ENCODE measurements around the gene SCARF1. TPM values are rescaled to one million over a fixed set of nuclear protein-coding genes. Genes with fewer than 3 reads are reported as not detected.
"Not testable (repeated sequence)": the region's sequence is repeated elsewhere in the genome, so short reads cannot be mapped to it uniquely, and the experiment has no call there.

Gene SCARF1
- total RNA-seq, 1 donor = 1.3 TPM

DNA sequence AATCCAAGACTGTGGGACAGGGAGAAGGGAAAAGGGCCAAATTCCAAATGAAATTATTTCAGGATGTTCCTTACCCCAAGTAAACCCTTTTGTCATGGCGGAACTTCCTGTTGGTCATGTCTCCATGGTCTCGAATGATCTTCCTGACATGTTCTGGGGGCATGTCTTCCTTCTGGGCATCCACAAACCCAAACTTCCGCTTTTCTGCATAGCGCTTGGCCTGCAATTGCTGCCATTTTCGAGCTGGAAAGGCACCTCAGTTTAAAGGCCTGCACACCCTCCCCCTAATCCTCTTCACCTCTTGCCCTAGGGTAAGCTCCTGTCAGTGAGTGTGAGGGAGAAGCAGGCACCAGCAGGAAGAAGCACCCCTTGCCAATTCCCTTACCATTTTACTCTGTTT lies 37.9 kb upstream of the SCARF1 start:
- TF ChIP-seq, protein P1, sequence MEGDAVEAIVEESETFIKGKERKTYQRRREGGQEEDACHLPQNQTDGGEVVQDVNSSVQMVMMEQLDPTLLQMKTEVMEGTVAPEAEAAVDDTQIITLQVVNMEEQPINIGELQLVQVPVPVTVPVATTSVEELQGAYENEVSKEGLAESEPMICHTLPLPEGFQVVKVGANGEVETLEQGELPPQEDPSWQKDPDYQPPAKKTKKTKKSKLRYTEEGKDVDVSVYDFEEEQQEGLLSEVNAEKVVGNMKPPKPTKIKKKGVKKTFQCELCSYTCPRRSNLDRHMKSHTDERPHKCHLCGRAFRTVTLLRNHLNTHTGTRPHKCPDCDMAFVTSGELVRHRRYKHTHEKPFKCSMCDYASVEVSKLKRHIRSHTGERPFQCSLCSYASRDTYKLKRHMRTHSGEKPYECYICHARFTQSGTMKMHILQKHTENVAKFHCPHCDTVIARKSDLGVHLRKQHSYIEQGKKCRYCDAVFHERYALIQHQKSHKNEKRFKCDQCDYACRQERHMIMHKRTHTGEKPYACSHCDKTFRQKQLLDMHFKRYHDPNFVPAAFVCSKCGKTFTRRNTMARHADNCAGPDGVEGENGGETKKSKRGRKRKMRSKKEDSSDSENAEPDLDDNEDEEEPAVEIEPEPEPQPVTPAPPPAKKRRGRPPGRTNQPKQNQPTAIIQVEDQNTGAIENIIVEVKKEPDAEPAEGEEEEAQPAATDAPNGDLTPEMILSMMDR (IDR thresholded peaks at IDR 0.05; ENCODE audit: insufficient read depth, low read depth, low read length) = no peak
- peak overlapping the region; percentile 78 for H3K4me3 ChIP-seq (ENCODE audit: low read depth, low read length)
- DNase-seq (ENCODE audit: low read depth) = no peak

DNA sequence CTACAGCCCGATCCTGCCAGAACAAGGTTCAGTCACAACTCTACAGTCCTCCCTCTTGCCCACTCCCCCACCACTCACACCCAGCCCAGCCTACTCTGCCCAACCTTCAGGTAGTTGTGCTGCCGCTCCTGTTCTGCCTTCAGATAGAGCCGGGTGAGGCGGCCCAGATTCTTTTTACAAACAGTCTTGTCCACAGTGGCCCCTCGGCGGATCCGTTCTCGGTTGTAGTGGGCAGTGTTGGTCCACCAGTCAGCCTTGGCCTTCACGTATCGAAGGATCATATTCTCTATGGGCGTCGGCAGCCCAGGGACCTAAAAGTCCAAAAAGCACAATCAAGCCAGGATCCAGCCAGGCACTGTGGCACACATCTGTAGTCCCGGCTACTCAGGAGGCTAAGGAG lies 30.9 kb upstream of the SCARF1 start:
- H3K4me3 ChIP-seq (ENCODE audit: low read depth, low read length) = no peak overlapping the region
- TF ChIP-seq, protein P1 (IDR thresholded peaks at IDR 0.05; ENCODE audit: insufficient read depth, low read depth, low read length) = no peak
- DNase-seq (ENCODE audit: low read depth) = no peak

DNA sequence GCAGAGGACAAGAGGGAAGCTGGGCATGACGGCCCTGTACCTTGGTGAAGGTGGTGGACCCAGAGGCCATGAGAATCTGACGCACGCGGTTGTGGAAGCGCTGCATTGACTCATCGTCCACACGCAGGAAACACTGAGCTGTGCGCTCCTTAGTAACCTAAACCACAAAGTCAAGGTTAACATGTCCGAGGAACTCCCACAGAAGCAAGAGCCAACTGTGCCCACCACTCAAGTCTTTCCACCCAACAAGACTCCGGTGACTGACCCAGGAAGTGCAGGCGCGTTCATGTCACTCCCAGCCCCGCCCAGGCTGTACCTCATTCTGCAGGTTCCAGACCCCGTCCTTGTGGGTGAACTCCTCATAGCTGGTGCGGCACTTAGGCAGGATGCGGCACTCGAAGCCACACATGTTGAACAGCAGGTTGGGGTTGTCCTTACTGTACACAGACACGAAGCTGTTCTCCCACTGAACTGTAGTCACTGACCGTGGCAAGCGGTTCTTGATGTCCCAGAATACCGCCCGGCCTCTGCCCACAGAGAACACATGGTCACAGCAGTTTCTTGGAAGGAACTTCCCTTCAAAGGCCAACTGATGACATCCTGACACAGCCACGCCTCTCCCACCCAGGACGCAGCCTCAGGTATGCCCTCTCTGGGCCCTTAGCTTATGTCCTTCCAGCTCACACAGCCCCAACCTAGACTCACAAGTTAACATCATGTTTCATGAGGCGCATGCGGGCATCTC lies 27.7 kb upstream of the SCARF1 start:
- DNase-seq (ENCODE audit: low read depth) = no peak
- TF ChIP-seq, protein P1 (IDR thresholded peaks at IDR 0.05; ENCODE audit: insufficient read depth, low read depth, low read length) = no peak
- H3K4me3 ChIP-seq (ENCODE audit: low read depth, low read length) = no peak overlapping the region

DNA sequence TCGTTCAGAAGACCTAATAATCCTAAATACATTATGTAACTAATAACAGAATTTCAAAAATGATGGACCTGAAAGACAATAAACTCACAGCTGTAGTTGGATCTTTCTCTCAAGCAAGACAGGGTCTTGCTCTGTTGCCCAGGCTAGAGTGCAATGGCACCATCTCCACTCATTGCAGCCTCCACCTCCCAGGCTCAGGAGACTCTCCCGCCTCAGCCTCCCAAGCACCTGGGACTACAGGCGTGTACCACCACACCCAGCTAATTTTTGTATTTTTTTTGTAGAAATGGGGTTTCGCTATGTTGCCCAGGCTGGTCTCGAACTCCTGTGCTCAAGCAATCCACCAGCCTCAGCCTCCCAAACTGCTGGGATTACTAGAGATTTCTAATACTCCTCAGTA lies 18.4 kb upstream of the SCARF1 start:
- not testable (repeated sequence) for DNase-seq (ENCODE audit: low read depth); H3K4me3 ChIP-seq (ENCODE audit: low read depth, low read length)

DNA sequence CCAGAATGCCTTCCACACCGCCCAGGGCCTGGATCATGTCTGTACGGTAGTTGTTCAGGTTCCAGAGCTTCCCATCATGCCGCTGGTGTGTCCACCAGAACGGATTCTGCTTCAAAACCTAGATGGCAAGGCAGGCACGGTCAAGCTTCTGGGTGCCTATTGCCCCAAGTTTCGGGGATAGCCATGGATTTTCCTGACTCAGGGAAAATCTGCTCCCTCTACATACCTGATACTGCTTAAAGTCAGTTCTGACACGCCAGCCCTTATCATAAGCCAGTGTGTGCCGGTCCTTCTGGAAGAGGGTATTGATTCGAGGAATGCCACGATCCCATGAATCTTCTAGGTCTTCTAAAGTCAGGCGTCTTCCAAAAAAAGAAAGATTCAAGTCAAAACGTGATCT lies 15.5 kb upstream of the SCARF1 start:
- no peak for DNase-seq (ENCODE audit: low read depth)
- TF ChIP-seq, protein P1 (IDR thresholded peaks at IDR 0.05; ENCODE audit: insufficient read depth, low read depth, low read length) = no peak

DNA sequence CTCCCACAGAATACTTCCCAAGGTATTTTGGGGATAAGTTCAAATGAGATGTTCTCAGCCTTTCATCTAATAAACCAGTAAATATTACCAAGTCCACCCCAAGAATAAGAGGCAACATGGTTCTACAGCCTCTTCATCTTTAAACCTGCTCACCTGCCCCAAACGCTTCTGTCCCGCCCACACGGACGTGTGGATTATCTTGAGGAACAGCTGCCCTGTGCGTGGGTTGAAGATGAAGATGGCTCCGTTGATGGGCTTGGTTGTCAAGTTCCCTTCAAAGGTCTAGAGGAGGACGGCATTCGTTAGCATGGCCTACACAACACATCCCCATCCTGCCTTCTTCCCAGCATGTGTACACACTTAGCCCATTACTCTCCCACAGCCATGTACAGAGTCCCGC lies 12.6 kb upstream of the SCARF1 start:
- no peak for DNase-seq (ENCODE audit: low read depth)
- TF ChIP-seq, protein P1 (IDR thresholded peaks at IDR 0.05; ENCODE audit: insufficient read depth, low read depth, low read length) = no peak
- no peak overlapping the region for H3K4me3 ChIP-seq (ENCODE audit: low read depth, low read length)

More for the DNA sequence above, 15.5 kb upstream of the SCARF1 start:
- H3K4me3 ChIP-seq (ENCODE audit: low read depth, low read length) = no peak overlapping the region

DNA sequence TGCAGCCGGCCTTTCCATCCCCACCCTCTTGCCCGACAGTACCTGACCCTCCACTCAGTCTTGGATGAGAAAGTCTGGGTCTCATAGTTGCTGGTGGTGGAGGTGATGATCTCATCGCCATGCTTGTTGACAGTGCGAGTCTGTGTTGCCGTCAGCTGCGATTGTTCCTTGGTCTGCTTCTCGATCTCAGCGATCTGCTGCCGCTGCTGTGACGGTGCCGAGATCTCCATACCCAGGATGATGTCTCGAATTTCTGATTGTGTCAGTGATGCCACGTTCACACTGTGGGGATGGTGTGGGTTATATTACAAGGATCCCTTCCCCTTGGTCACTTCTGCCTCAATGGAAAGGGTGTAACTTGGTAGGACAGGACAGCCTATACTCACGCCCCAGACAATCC lies 8.2 kb upstream of the SCARF1 start:
- no peak for DNase-seq (ENCODE audit: low read depth)
- no peak overlapping the region for H3K4me3 ChIP-seq (ENCODE audit: low read depth, low read length)
- TF ChIP-seq, protein P1 (IDR thresholded peaks at IDR 0.05; ENCODE audit: insufficient read depth, low read depth, low read length) = no peak

DNA sequence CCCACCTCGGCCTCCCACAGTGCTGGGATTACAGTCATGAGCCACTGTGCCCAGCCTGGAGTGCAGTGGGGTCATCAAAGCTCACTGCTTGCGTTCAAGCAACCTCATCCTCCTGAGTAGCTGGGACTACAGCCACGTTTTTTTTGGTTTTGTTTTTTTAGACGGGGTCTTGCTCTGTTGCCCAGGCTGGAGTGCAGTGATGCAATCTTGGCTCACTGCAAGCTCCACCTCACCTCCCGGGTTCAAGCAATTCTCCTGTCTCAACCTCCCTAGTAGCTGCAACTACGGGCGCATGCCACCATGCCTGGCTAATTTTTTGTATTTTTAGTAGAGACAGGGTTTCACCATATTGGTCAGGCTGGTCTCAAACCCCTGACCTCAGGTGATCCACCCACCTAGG lies 7.3 kb upstream of the SCARF1 start:
- DNase-seq (ENCODE audit: low read depth); H3K4me3 ChIP-seq (ENCODE audit: low read depth, low read length): not testable (repeated sequence)

Data from fibroblast of villous mesenchyme (primary cell).